A549 (cell line): ENCODE results near the gene RPS6KA2. TPM values are rescaled to one million over a fixed set of nuclear protein-coding genes. Genes with fewer than 3 reads are reported as not detected.

Source experiments
- ATAC-seq, 2 experiments: fragments of 200-7000 bp in 1 of 2; fragments of >200 bp in 1 of 2; cut with Nextera tagmentation in 1 of 2; cut with Tn5 transposase in 1 of 2; 3 replicates each; pipeline versions ENCODE4 v1.8.0 to v1.9.1; 2018 to 2020; ENCODE audit warnings: mild to moderate bottlenecking in 1 of 2, moderate library complexity in 1 of 2
- CTCF ChIA-PET: fragments of 300-600 bp; sonication (Branson Sonifier 250); formaldehyde crosslinking; extraction: SDS; loops from one replicate; lab custom pipeline; 2021; ENCODE audit warnings: antibody characterized with exemption, inconsistent platforms; lab: Yijun Ruan, JAX
- POLR2A ChIA-PET: fragments of 350-600 bp; formaldehyde crosslinking; extraction: SDS; loops from one replicate; lab custom pipeline; 2021; ENCODE audit warnings: antibody characterized with exemption, inconsistent platforms; lab: Yijun Ruan, JAX
- DNase-seq, 2 experiments: peaks; one replicate each; pipeline versions ENCODE4 v3.0.0 to v3.0.0-alpha.2; 2011 to 2016; ENCODE audit warnings: low read depth in 1 of 2, low spot score in 1 of 2
- FAIRE-seq: peaks from 2 replicates; lab custom pipeline; 2011; peaks lifted over from hg19 to GRCh38; lab: Jason Lieb, UNC
- H3K27ac ChIP-seq, 2 experiments: fragments of >200 bp; sonication (Bioruptor Twin); formaldehyde crosslinking; 3 replicates each; pipeline ENCODE4 v1.5.1; 2016 to 2017
- H3K4me1 ChIP-seq: fragments of >200 bp; sonication (Bioruptor Twin); formaldehyde crosslinking; 3 replicates; pipeline ENCODE4 v1.6.1; 2016
- H3K4me2 ChIP-seq: fragments of >200 bp; sonication (Bioruptor Twin); formaldehyde crosslinking; 3 replicates; pipeline ENCODE4 v1.6.1; 2016
- H3K4me3 ChIP-seq: fragments of >200 bp; sonication (Bioruptor Twin); formaldehyde crosslinking; 3 replicates; pipeline ENCODE4 v1.5.1; 2016
- H3K9me3 ChIP-seq: fragments of >200 bp; sonication (Bioruptor Twin); formaldehyde crosslinking; 3 replicates; pipeline ENCODE4 v1.6.1; 2016
- CBX2 ChIP-seq: fragments of 200-600 bp; sonication (generic); IDR thresholded peaks from 2 replicates; pipeline ENCODE4 v1.6.1; 2016; ENCODE audit warnings: low read depth, mild to moderate bottlenecking, borderline replicate concordance
- CBX8 ChIP-seq: fragments of 200-600 bp; sonication (generic); IDR thresholded peaks from 2 replicates; pipeline ENCODE4 v1.6.1; 2016
- CTCF ChIP-seq: fragments of >200 bp; sonication (Bioruptor Twin); formaldehyde crosslinking; IDR thresholded peaks from 3 replicates; pipeline ENCODE4 v1.5.1; 2016
- E2F6 ChIP-seq: IDR thresholded peaks from 2 replicates; pipeline ENCODE4 v1.6.1; 2012; ENCODE audit warnings: low read depth, borderline replicate concordance
- EHF ChIP-seq: fragments of 250-450 bp; sonication (Bioruptor Pico); IDR thresholded peaks from 2 replicates; pipeline ENCODE4 v1.5.0; 2020; ENCODE audit warnings: mild to moderate bottlenecking
- ELK1 ChIP-seq: fragments of 150-350 bp; IDR thresholded peaks from 2 replicates; pipeline ENCODE4 v1.6.1; 2014; ENCODE audit warnings: low read depth, mild to moderate bottlenecking, low read length
- FOSL2 ChIP-seq, 2 experiments: fragments of 450-650 bp in 1 of 2; fragments of >200 bp in 1 of 2; sonication (Bioruptor Twin) in 1 of 2; formaldehyde crosslinking; IDR thresholded peaks; 2 replicates each; pipeline versions ENCODE4 v1.5.0 to v1.6.1; 2016 to 2020; ENCODE audit warnings: mild to moderate bottlenecking in 1 of 2, moderate library complexity in 1 of 2
- GATA3 ChIP-seq: IDR thresholded peaks from 2 replicates; pipeline ENCODE4 v1.6.1; 2012; ENCODE audit warnings: borderline replicate concordance
- HES2 ChIP-seq: fragments of >200 bp; sonication (Bioruptor Twin); formaldehyde crosslinking; IDR thresholded peaks from 2 replicates; pipeline ENCODE4 v1.6.1; 2016
- HMGXB4 ChIP-seq: fragments of 250-450 bp; sonication (Bioruptor Pico); IDR thresholded peaks from 2 replicates; pipeline ENCODE4 v1.5.0; 2021; ENCODE audit warnings: mild to moderate bottlenecking, moderate library complexity, borderline replicate concordance
- HOXA7 ChIP-seq: fragments of 250-450 bp; sonication (Bioruptor Pico); IDR thresholded peaks from 2 replicates; pipeline ENCODE4 v1.5.0; 2020; ENCODE audit warnings: mild to moderate bottlenecking, moderate library complexity
- HOXB13 ChIP-seq: fragments of 250-450 bp; sonication (Bioruptor Pico); IDR thresholded peaks from 2 replicates; pipeline ENCODE4 v1.5.0; 2020; ENCODE audit warnings: low read depth, mild to moderate bottlenecking, moderate library complexity
- JUNB ChIP-seq: fragments of >200 bp; sonication (Bioruptor Twin); formaldehyde crosslinking; IDR thresholded peaks from 2 replicates; pipeline ENCODE4 v1.6.1; 2016
- KDM5A ChIP-seq: fragments of 200-600 bp; sonication (generic); IDR thresholded peaks from 2 replicates; pipeline ENCODE4 v1.6.1; 2016; ENCODE audit warnings: antibody characterized with exemption, mild to moderate bottlenecking
- MAFK ChIP-seq: fragments of 450-650 bp; IDR thresholded peaks from 2 replicates; pipeline ENCODE4 v1.6.1; 2014; ENCODE audit not compliant: partially characterized antibody
- MAX ChIP-seq: IDR thresholded peaks from 2 replicates; pipeline ENCODE4 v1.6.1; 2012
- MYC ChIP-seq: IDR thresholded peaks from 2 replicates; pipeline ENCODE4 v1.6.1; 2012; ENCODE audit warnings: mild to moderate bottlenecking, inconsistent platforms, low read length, improper control_type of control experiment, borderline replicate concordance
- NR3C1 ChIP-seq: fragments of >200 bp; sonication (Bioruptor Twin); formaldehyde crosslinking; IDR thresholded peaks from 3 replicates; pipeline ENCODE4 v1.6.1; 2017
- PBX3 ChIP-seq: IDR thresholded peaks from 2 replicates; pipeline ENCODE4 v1.6.1; 2012
- SMC3 ChIP-seq: fragments of >200 bp; sonication (Bioruptor Twin); formaldehyde crosslinking; IDR thresholded peaks from 3 replicates; pipeline ENCODE4 v1.6.1; 2018; ENCODE audit warnings: inconsistent platforms
- TP53 ChIP-seq: fragments of 250-450 bp; sonication (Bioruptor Pico); IDR thresholded peaks from 2 replicates; pipeline ENCODE4 v1.5.0; 2021; ENCODE audit warnings: mild to moderate bottlenecking, moderate library complexity
- ZSCAN20 ChIP-seq: fragments of 250-450 bp; sonication (Bioruptor Pico); IDR thresholded peaks from 2 replicates; pipeline ENCODE4 v1.8.0; 2022; ENCODE audit warnings: mild to moderate bottlenecking, moderate library complexity
- WGBS: methylation state at CpG from one replicate; pipeline ENCODE4 v1.1.6; 2017; ENCODE audit errors: missing lambda C conversion rate; 5-methylcytosine and 5-hydroxymethylcytosine counted together
- polyA plus RNA-seq, 4 experiments: library from polyadenylated mRNA; depleted of rRNA in 3 of 4; stranded (reverse); fragments of >200 nt; fragmentation: RNase III in 1 of 4; extraction: RNeasy Plus Mini Kit Qiagen cat#74134 plus additional on column Dnase treatment in 1 of 4; gene quantifications; 2 replicates in 3 of 4; 3 replicates in 1 of 4; pipeline ENCODE4 v1.2.3, GENCODE V29; 2011 to 2017

The RPS6KA2 gene
- polyA plus RNA-seq, 2 of the 4 experiments (the other 2 are of a cell fraction), result 0.19 TPM; not detected in 1

- Histone ChIP-seq H3K27ac (no peak overlapping the region), H3K4me2 (no peak overlapping the region), H3K4me3 (no peak overlapping the region), H3K4me1 (no peaks in the 10 kb centered on the region), H3K9me3 (no peaks in the 10 kb centered on the region)
- FAIRE-seq, result no peak
- POLR2A ChIA-PET, result no interaction called here
- DNase-seq, result no peak
- no peak for TF ChIP-seq E2F6
- TF ChIP-seq EHF, result no peak
- no peak for TF ChIP-seq ELK1
- TF ChIP-seq HOXA7, result no peak
- TF ChIP-seq HES2, result no peak
- no peak for TF ChIP-seq HOXB13
- no peak for TF ChIP-seq CBX8
- CTCF ChIA-PET, result interaction anchor here (0.7 to 1.5 kb wide), 3 partner anchors 11 to 160 kb away, joined by 3 to 5 read pairs (median 3); no protein-coding TSS in a partner anchor
- no peak for ATAC-seq
- 77% methylated on average over 22 of the region's 22 CpGs for WGBS
These were observed 55.9 kb downstream of the RPS6KA2 start for GRCh38 chr6:166570929-166571713.

- Histone ChIP-seq H3K4me2 (no peak overlapping the region), H3K4me3 (no peak overlapping the region), H3K4me1 (no peaks in the 10 kb centered on the region), H3K27ac (no peak overlapping the region), H3K9me3 (no peaks in the 10 kb centered on the region)
- DNase-seq, result no peak
- FAIRE-seq, result no peak
- CTCF ChIA-PET, result no interaction called here
- 61% methylated on average over 5 of the region's 13 CpGs for WGBS
- POLR2A ChIA-PET, result no interaction called here
- TF ChIP-seq GATA3 (no peak), PBX3 (no peak), NR3C1 (no peak), HMGXB4 (CRISPR knock-in tag) (no peak), MAFK (no peak), FOSL2 (IDR thresholded peaks at IDR 0.05) (no peak), FOSL2 (CRISPR knock-in tag; IDR thresholded peaks at IDR 0.05) (no peak), KDM5A (no peak), SMC3 (no peak), MAX (no peak), JUNB (no peak), CTCF (no peak), TP53 (CRISPR knock-in tag) (no peak), CBX2 (no peak), ZSCAN20 (CRISPR knock-in tag) (no peak), MYC (no peak)
- ATAC-seq, result no peak
These were observed 57.8 kb downstream of the RPS6KA2 start for GRCh38 chr6:166569206-166569605.
